ENCODE results near the gene COX20. TPM values are rescaled to one million over a fixed set of nuclear protein-coding genes. Genes with fewer than 3 reads are reported as not detected.

Gene COX20
- polyA plus RNA-seq, 3 donors, result 15.8 to 21.6 (median 17.9) TPM

DNA sequence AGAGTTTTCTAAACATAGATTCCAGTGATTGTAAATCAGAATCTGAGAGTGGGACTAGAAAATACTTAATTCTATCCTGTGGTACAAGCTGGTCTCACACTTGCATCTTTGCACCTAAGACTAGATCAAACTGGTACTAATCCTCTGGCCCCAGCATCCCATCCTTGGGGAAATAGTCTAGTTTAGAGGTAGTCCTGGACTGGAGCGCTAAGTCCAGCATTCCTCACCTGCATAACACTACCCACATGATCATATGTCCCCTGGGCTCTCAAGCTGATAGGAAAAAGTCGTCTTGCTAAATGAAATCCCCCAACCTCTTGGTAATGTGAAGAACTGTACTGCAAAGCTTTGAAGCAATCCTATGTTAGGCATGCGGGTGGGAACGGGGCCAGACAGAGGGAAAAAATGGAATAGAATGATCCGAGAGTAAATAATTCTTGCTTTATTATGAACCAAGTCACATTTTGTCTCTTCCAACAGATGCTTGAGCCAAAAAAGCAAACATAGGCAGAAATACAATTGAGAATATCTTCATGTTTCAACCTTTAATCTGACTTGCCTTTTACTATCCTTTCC, 4.8 kb downstream of the COX20 start:
- TF ChIP-seq, protein P1, sequence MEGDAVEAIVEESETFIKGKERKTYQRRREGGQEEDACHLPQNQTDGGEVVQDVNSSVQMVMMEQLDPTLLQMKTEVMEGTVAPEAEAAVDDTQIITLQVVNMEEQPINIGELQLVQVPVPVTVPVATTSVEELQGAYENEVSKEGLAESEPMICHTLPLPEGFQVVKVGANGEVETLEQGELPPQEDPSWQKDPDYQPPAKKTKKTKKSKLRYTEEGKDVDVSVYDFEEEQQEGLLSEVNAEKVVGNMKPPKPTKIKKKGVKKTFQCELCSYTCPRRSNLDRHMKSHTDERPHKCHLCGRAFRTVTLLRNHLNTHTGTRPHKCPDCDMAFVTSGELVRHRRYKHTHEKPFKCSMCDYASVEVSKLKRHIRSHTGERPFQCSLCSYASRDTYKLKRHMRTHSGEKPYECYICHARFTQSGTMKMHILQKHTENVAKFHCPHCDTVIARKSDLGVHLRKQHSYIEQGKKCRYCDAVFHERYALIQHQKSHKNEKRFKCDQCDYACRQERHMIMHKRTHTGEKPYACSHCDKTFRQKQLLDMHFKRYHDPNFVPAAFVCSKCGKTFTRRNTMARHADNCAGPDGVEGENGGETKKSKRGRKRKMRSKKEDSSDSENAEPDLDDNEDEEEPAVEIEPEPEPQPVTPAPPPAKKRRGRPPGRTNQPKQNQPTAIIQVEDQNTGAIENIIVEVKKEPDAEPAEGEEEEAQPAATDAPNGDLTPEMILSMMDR (IDR thresholded peaks at IDR 0.05), result no peak
- H3K9me3 ChIP-seq (replicated peaks in 1 of 2; ENCODE audit: control insufficient read depth in 1 of 2, insufficient read depth in 1 of 2, low read length in 2 of 2), result no peaks in the 10 kb centered on the region
- H3K79me2 ChIP-seq (ENCODE audit: insufficient read depth, low read length), result peaks cover 96% of the 10 kb centered on the region
- H3K9ac ChIP-seq (ENCODE audit: insufficient read depth, low read length, poor library complexity, severe bottlenecking), result no peak overlapping the region
- H3K27me3 ChIP-seq (ENCODE audit: control insufficient read depth in 2 of 2, insufficient read depth in 2 of 2, low read length in 2 of 2), result no peaks in the 10 kb centered on the region
- DNase-seq, result no peak
- H3K36me3 Mint-ChIP-seq, result peaks cover 56 to 68% of the 10 kb centered on the region in 2 donors
- intact Hi-C loops (cut with micrococcal nuclease), result no loop called here
- H3K4me3 ChIP-seq (replicated peaks in 1 of 3; ENCODE audit: low read depth in 2 of 3, low read length in 3 of 3), result no peak overlapping the region
- H3K27ac ChIP-seq (ENCODE audit: low read depth in 1 of 2, low read length in 2 of 2), result peak overlapping the region in 1 of 2 donors; percentile 12
- WGBS (ENCODE audit: insufficient coverage), result no CpG with 5 or more reads among the region's 5 CpGs
- H3K9me3 Mint-ChIP-seq, result no peaks in the 10 kb centered on the region
- H3K4me2 ChIP-seq (replicated peaks; ENCODE audit: extremely low read depth, low read length, poor library complexity, severe bottlenecking), result no peak overlapping the region
- no peak overlapping the region for H3K4me3 Mint-ChIP-seq
- H4K20me1 ChIP-seq (ENCODE audit: insufficient read depth, low read length), result peaks cover 44% of the 10 kb centered on the region
- H3K27ac Mint-ChIP-seq, result peak overlapping the region in 4 of 7 donors; percentile 5 to 86 (median 58)
- no peak overlapping the region for H2AFZ ChIP-seq (ENCODE audit: insufficient read depth, low read depth, low read length, poor library complexity, severe bottlenecking)
- H3K27me3 Mint-ChIP-seq (ENCODE audit: low read depth in 3 of 3), result no peaks in the 10 kb centered on the region
- H3K4me1 Mint-ChIP-seq, result peaks cover 39% of the 10 kb centered on the region
- peaks cover 12 to 23% of the 10 kb centered on the region in 2 donors for H3K4me1 ChIP-seq (ENCODE audit: control insufficient read depth in 1 of 2, insufficient read depth in 2 of 2, low read length in 2 of 2)
- peaks cover 46 to 59% of the 10 kb centered on the region in 2 donors for H3K36me3 ChIP-seq (replicated peaks in 1 of 2; ENCODE audit: control insufficient read depth in 1 of 2, insufficient read depth in 2 of 2, low read length in 2 of 2)

DNA sequence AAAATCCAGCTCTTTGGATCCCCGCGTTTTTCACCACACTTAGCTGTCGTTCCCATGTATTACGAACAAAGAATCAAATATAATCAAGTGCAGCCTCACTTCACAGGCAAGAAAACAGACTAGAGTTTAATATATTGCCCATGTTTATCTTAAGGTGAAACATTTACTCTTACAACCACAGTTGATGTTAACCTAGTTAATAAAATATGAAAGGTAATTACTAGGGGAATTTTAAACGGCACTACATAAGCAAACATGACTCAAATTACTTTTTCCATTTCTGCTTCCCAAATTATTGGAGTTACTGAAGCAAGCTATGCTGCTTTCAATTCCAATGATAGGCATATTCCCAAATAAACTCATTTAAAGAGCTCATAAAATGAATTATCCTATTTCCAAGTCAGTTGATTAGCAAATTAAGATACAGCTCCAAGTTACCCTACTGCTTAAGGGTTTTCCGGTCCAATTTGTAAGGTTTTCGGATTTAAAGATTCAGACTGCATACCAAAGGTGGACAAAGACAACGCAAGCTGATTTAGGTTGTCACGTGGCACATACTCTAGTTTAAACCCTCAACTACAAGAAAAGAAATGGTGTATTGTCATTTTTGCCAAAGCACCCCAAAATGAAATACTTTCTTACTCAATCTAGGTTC, 5.9 kb downstream of the COX20 start:
- H3K36me3 ChIP-seq (replicated peaks in 1 of 2; ENCODE audit: control insufficient read depth in 1 of 2, insufficient read depth in 2 of 2, low read length in 2 of 2), result peaks cover 57 to 70% of the 10 kb centered on the region in 2 donors
- peaks cover 33% of the 10 kb centered on the region for H3K4me1 Mint-ChIP-seq

More for the DNA sequence above, 5.9 kb downstream of the COX20 start:
- Histone ChIP-seq H3K4me1 (ENCODE audit: control insufficient read depth in 1 of 2, insufficient read depth in 2 of 2, low read length in 2 of 2) (peaks cover 7 to 16% of the 10 kb centered on the region in 2 donors), H3K4me2 (replicated peaks; ENCODE audit: extremely low read depth, low read length, poor library complexity, severe bottlenecking) (no peak overlapping the region), H2AFZ (ENCODE audit: insufficient read depth, low read depth, low read length, poor library complexity, severe bottlenecking) (no peak overlapping the region), H3K9ac (ENCODE audit: insufficient read depth, low read length, poor library complexity, severe bottlenecking) (no peak overlapping the region), H4K20me1 (ENCODE audit: insufficient read depth, low read length) (peaks cover 55% of the 10 kb centered on the region), H3K4me3 (replicated peaks in 1 of 3; ENCODE audit: low read depth in 2 of 3, low read length in 3 of 3) (no peak overlapping the region), H3K79me2 (ENCODE audit: insufficient read depth, low read length) (peaks cover 98% of the 10 kb centered on the region), H3K27me3 (ENCODE audit: control insufficient read depth in 2 of 2, insufficient read depth in 2 of 2, low read length in 2 of 2) (no peaks in the 10 kb centered on the region), H3K9me3 (replicated peaks in 1 of 2; ENCODE audit: control insufficient read depth in 1 of 2, insufficient read depth in 1 of 2, low read length in 2 of 2) (no peaks in the 10 kb centered on the region), H3K27ac (ENCODE audit: low read depth in 1 of 2, low read length in 2 of 2) (peak overlapping the region in 1 of 2 donors; percentile 12)
- Mint-ChIP-seq H3K27me3 (ENCODE audit: low read depth in 3 of 3) (no peaks in the 10 kb centered on the region), H3K4me3 (no peak overlapping the region), H3K27ac (peak overlapping the region in 2 of 7 donors; percentile 10 to 46), H3K9me3 (no peaks in the 10 kb centered on the region), H3K36me3 (peaks cover 66 to 79% of the 10 kb centered on the region in 2 donors)
- intact Hi-C loops (cut with micrococcal nuclease), result no loop called here
- TF ChIP-seq, protein P1 (IDR thresholded peaks at IDR 0.05), result no peak
- no peak for DNase-seq
- WGBS (ENCODE audit: insufficient coverage), result no CpG with 5 or more reads among the region's 9 CpGs
